Measurements from ENCODE around the gene LRRC8E.

The LRRC8E gene

DNA sequence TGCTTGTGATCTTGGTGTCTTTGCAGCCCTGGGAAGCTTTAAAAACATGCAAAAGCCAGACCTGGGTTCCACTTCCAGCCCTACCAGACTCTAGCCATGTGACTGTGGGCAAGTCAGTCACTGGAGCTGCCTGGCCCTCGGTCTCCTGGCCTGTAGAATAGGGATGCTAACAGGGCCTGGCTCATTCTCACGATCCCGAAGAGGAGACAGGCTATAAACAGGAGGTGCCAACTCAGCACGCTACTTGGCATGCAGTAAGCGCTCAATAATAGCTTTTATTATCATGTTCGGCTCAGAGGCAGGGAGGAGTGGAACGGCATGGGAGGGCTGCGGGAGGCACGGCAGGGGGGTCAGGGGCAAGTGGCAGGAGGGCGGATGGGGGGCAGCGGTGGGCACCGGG lies 35.9 kb downstream of the LRRC8E start:
- Histone ChIP-seq H3K4me3 (no peak overlapping the region), H3K27ac (peak overlapping the region in 1 of 2 donors; percentile 94)
- TF ChIP-seq, protein P1, sequence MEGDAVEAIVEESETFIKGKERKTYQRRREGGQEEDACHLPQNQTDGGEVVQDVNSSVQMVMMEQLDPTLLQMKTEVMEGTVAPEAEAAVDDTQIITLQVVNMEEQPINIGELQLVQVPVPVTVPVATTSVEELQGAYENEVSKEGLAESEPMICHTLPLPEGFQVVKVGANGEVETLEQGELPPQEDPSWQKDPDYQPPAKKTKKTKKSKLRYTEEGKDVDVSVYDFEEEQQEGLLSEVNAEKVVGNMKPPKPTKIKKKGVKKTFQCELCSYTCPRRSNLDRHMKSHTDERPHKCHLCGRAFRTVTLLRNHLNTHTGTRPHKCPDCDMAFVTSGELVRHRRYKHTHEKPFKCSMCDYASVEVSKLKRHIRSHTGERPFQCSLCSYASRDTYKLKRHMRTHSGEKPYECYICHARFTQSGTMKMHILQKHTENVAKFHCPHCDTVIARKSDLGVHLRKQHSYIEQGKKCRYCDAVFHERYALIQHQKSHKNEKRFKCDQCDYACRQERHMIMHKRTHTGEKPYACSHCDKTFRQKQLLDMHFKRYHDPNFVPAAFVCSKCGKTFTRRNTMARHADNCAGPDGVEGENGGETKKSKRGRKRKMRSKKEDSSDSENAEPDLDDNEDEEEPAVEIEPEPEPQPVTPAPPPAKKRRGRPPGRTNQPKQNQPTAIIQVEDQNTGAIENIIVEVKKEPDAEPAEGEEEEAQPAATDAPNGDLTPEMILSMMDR (IDR thresholded peaks at IDR 0.05), result no peak
- DNase-seq (ENCODE audit: low spot score), result no peak

DNA sequence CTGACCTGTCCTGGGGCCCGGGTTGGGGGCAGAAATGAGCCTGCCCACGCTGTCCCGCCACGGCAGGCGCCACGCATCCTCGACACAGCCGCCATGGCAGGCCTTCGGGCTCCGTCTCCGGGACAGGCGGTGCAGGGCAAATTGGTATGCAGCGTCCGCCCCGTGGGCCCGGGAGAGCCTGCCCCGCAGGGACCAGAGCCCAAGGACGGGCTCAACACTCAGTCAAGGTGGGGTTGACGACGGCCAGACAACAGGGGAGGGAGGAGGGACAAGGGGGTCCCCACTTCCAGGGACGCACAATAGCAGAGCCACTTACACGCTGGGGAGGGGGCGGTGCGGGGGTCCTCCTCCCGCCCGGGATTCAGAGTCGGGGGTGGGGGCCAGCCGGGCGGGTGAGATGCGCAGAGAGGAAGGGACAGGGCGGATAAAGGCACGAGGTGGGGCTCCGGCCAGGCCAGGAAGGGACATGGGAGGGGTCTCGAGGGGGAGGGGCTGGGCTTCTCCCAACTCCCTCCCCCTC lies 36.4 kb downstream of the LRRC8E start:
- peak overlapping the region; percentile 75 for H3K4me3 ChIP-seq
- H3K27ac ChIP-seq, result peak overlapping the region in 1 of 2 donors; percentile 94
- TF ChIP-seq, protein P1 (IDR thresholded peaks at IDR 0.05), result no peak
- DNase-seq (ENCODE audit: low spot score), result no peak

DNA sequence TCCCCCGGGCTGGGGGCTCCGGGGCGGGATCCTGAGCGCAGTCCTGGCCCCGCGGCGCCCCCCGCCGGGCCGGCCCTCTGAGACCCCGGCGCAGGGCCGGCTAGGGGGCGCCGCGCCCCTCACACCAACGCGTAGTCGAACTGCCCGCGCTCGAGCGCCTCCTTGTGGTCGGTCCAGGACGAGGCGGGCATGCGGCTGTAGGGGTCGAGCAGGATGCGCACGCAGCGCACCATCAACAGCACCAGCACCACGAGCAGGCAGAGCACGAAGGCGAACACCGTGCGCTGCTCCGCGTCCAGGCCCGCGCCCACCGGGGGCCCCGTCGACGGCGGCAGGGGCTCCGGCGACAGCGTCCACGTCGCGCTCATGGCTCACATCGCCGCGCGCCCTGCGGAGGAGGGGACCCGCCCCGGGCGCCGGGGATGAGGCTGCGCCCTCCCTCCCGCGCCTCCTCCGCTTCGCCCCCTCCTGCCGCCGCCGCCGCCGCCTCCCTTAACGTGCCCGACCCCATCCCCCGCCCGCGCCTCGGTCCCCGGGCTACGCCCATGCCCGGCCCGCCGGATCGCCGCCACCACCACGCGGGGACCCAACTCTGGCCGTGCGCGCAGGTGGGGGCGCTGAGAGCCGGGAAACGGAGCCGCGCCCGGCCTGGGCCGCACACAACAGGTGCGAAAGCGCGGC lies 37.0 kb downstream of the LRRC8E start:
- H3K4me3 ChIP-seq, result peak overlapping the region; percentile 75

DNA sequence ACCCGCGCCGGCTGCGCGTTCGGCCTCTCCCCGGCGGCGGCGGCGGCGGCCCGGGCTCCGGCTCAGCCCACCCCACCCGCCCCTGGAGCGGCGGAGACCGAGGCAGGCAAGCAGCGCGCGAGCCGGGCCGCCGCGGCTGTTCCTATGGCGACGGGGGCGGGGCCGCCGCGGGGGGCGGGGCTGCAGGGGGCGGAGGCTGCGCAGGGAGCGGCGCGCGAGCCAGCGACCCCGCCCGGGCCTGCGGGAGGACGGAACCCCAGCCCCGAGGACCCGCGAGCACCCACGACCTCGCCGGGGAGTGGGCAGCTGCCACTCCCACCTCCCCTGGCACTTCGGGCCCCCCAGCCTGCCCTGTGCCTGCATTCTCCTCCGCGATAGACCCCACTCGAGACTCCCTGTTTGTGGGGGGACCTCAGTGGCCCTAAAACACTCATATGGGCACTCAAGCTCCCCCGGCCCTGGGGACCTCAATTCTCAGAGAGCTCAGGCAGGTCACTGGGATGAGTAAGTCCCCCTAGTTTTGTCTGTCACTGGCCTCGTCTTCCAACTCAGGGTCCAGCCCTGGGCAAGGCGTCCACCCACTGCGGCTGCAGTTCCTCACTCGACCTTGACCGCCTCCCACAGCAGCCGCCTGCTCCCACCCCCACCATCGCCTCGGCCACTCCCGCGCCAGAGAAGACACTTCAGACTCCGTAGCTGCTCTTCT lies 37.9 kb downstream of the LRRC8E start, which contains the start of gene CTXN1:
Gene CTXN1 (minus strand): TSS at position 115 of the 706 bp plus-strand sequence. CDS start 597 bp downstream, outside the sequence.
- TF ChIP-seq, protein P1 (IDR thresholded peaks at IDR 0.05), result no peak
- DNase-seq (ENCODE audit: low spot score), result no peak
- peak within 1 kb of the TSS; percentile 55 to 94 for H3K27ac ChIP-seq
- H3K4me3 ChIP-seq, result peak within 1 kb of the TSS; percentile 75

More for the DNA sequence above, 37.0 kb downstream of the LRRC8E start:
- H3K27ac ChIP-seq, result peak overlapping the region in 1 of 2 donors; percentile 94
- TF ChIP-seq, protein P1 (IDR thresholded peaks at IDR 0.05), result peak; percentile 83
- DNase-seq (ENCODE audit: low spot score), result no peak

DNA sequence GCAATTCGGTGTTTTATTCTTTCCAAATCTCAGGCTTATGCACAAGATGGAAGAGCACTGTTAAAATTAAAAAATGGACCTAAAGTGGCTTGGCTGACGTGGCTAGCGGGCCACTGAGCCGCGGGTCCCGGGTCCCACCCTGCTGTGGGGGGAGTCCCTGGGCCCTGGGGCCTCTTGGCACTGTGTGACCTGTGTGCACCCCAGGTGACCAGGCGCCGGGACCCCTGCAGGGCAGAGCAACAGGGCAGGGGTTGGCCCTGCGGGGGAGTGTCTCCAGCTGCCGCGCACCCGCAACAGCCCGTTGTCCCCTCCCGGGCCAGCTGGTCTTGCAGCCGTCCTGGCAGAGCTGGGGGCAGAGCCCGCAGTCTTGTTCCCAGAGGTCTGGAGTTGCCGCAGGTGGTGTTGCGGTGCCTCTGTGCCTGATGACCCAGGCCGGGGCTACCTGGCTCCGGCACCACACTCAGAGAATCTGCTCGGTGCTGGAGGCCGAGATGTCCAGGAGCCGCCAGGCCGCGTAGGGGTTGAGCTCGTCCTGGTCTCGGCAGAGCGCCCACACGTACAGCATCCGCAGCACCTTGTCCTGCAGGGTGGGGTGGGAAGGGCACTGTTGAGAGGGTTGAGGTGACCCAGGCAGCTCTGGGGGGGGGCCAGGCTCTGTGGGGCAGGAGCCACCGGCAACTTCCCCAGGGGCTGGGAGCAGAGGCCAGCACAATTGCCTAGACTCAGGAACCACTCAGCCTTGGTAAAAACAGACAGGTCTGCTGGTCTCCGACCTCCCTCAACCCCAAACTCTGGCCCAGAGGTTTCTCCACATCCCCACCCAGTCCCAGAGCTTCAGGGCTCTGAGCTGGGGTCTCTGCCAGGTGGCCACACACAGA lies 38.7 kb downstream of the LRRC8E start:
- DNase-seq (ENCODE audit: low spot score), result no peak
- TF ChIP-seq, protein P1 (IDR thresholded peaks at IDR 0.05), result no peak
- peak overlapping the region; percentile 75 for H3K4me3 ChIP-seq
- peak overlapping the region; percentile 94 for H3K27ac ChIP-seq

DNA sequence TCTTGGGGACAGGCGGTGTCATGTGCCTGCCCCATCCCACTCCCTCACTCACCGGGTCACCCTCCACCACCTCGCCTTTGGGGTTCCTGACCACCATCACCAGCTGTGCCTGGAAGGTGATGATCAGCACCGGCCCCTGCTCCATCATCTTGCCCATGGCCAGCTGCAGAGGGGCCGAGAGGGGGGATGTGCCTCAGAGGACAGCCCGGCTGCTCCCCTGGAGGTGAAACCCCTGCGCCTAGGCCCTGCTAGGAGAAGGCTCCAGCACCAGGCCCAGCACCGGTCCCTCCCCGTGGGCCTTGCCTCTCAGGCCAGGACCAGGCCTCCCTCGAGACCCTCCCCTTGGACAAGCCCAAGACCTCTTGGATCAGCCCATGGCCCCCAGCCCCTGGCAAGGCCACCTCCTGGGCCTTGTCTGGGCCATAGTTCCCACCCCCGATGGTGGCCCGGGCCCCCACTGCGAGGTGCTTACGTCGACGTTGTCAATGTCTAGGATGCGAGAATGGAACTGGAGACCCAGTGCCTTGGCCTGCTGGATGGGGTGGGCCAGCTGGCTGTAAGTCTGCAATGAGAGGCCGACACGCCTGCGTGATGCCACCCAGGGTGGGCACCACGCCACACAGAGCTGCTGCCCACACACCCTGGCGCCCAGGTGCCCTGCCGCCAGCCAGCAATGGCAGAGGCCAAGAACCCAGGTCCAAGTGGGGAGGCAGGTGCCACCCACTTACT lies 39.5 kb downstream of the LRRC8E start:
- TF ChIP-seq, protein P1 (IDR thresholded peaks at IDR 0.05), result no peak
- Histone ChIP-seq H3K27ac (peak overlapping the region; percentile 94), H3K4me3 (peak overlapping the region; percentile 12)
- no peak for DNase-seq (ENCODE audit: low spot score)
